ENCODE data around the gene SNX32.
A peak's percentile ranks its signal among the peaks of the same experiment; 100 is the strongest.
"Not testable (repeated sequence)": the region's sequence is repeated elsewhere in the genome, so short reads cannot be mapped to it uniquely, and the experiment has no call there.

The SNX32 gene

GRCh38 chr11:65829459-65829858, 4.3 kb upstream of the SNX32 start:
- DNase-seq (ENCODE audit: low read depth): no peak

GRCh38 chr11:65832231-65832630, 1.5 kb upstream of the SNX32 start:
- not testable (repeated sequence) for DNase-seq (ENCODE audit: low read depth)

GRCh38 chr11:65834202-65834601, 439 bp downstream of the SNX32 start:
- DNase-seq (ENCODE audit: low read depth): no peak

GRCh38 chr11:65842144-65842543, 8.4 kb downstream of the SNX32 start:
- DNase-seq (ENCODE audit: low read depth): no peak

- DNase-seq (ENCODE audit: low read depth): no peak
These were observed 10.0 kb downstream of the SNX32 start for GRCh38 chr11:65843811-65844210.

- DNase-seq (ENCODE audit: low read depth): no peak
These were observed 10.6 kb downstream of the SNX32 start for GRCh38 chr11:65844231-65844872.

- DNase-seq (ENCODE audit: low read depth): no peak
These were observed 14.0 kb downstream of the SNX32 start for GRCh38 chr11:65847746-65848145.

GRCh38 chr11:65848693-65849092, 14.9 kb downstream of the SNX32 start:
- DNase-seq (ENCODE audit: low read depth): not testable (repeated sequence)

GRCh38 chr11:65849366-65849765, 15.6 kb downstream of the SNX32 start:
- no peak for DNase-seq (ENCODE audit: low read depth)

- no peak for DNase-seq (ENCODE audit: low read depth)
These were observed 16.0 kb downstream of the SNX32 start for GRCh38 chr11:65849771-65850216.

GRCh38 chr11:65850217-65851082, 16.7 kb downstream of the SNX32 start:
- no peak for DNase-seq (ENCODE audit: low read depth)

- DNase-seq (ENCODE audit: low read depth): no peak
These were observed 17.4 kb downstream of the SNX32 start for GRCh38 chr11:65851083-65851579.

GRCh38 chr11:65851811-65852507, 18.2 kb downstream of the SNX32 start:
- DNase-seq (ENCODE audit: low read depth): no peak

GRCh38 chr11:65852508-65853245, 18.9 kb downstream of the SNX32 start:
- no peak for DNase-seq (ENCODE audit: low read depth)

GRCh38 chr11:65853246-65853979, 19.6 kb downstream of the SNX32 start:
- no peak for DNase-seq (ENCODE audit: low read depth)

GRCh38 chr11:65854161-65854592, 20.4 kb downstream of the SNX32 start:
- no peak for DNase-seq (ENCODE audit: low read depth)

GRCh38 chr11:65854852-65855837, 21.4 kb downstream of the SNX32 start:
- no peak for DNase-seq (ENCODE audit: low read depth)

GRCh38 chr11:65855927-65856363, 22.2 kb downstream of the SNX32 start:
- DNase-seq (ENCODE audit: low read depth): no peak

GRCh38 chr11:65856689-65857499, 23.1 kb downstream of the SNX32 start:
- DNase-seq (ENCODE audit: low read depth): peak; percentile 77

Data from activated T-helper 9 cell treated with anti-CD3 and anti-CD28 coated beads, Interleukin-2, amount 50 U/mL, for 16 hours (primary cell).